ENCODE data around the gene CRYBA2. TPM values are rescaled to one million over a fixed set of nuclear protein-coding genes. Genes with fewer than 3 reads are reported as not detected.

CRYBA2 gene
- total and polyA plus RNA-seq, 2 donors (not counting 3 experiments of a cell fraction or from before 2014, with no cell fraction given), result not detected

DNA sequence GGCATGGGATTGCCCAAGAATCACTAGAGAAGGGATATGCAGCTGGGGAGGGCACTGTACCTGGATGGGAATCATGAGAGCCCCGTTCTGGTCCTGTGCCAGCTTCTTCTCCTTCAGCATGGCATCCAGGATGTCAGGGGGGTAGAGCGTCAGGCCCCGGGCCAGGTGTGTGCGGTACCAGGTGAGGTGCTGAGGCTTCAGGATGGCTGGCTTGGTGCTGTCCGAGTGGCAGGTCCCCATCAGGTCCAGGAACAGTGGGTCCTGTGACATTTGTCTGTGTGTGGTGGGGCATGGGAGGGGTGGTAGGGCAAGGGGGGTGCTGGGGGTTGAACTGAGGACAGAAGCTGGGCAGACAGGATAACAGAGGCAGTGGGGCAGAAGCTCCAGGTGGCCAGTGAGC lies 34.9 kb upstream of the CRYBA2 start:
- no peak overlapping the region for H3K9ac ChIP-seq (replicated peaks; ENCODE audit: extremely low read depth, insufficient read depth, low read length)
- H3K36me3 ChIP-seq (ENCODE audit: control insufficient read depth in 2 of 2, extremely low read depth in 1 of 2, insufficient read depth in 2 of 2, low read length in 2 of 2), result no peaks in the 10 kb centered on the region
- no peak overlapping the region for H3K4me2 ChIP-seq (ENCODE audit: insufficient read depth, low read length)
- CTCF ChIA-PET, result interaction anchor here (0.9 to 9.9 kb wide), 3 partner anchors 48 to 126 kb away, joined by 3 to 418 read pairs (median 5); partner anchors contain the start of gene NHEJ1
- H3K27ac ChIP-seq (ENCODE audit: insufficient read depth, low read depth, low read length), result no peak overlapping the region
- intact Hi-C loops (cut with micrococcal nuclease), result loop anchor here (2.0 kb wide), 1 partner anchor 47 kb away; no protein-coding TSS in a partner anchor
- no peak for FAIRE-seq
- no peaks in the 10 kb centered on the region for H4K20me1 ChIP-seq (replicated peaks; ENCODE audit: control insufficient read depth, extremely low read depth, insufficient read depth, low read length)
- no peaks in the 10 kb centered on the region for H3K79me2 ChIP-seq (ENCODE audit: control insufficient read depth, insufficient read depth, low read length)
- dilution Hi-C loops (cut with MboI; ENCODE audit: extremely low pct_ligation_motif_present, low sequenced_read_pairs), result no loop called here
- POLR2A ChIA-PET, result no interaction called here
- H3K4me1 ChIP-seq (ENCODE audit: control insufficient read depth, extremely low read depth, insufficient read depth, low read length), result no peaks in the 10 kb centered on the region
- TF ChIP-seq MYC (IDR thresholded peaks at IDR 0.05; ENCODE audit: low read depth, low read length) (no peak), EZH2 (IDR thresholded peaks at IDR 0.05; ENCODE audit: borderline replicate concordance, low read depth, low read length, severe bottlenecking) (no peak), POLR2A (IDR thresholded peaks at IDR 0.05; ENCODE audit: low read depth, low read length) (no peak), FOS (IDR thresholded peaks at IDR 0.05; ENCODE audit: borderline replicate concordance, insufficient read depth, low read length) (no peak), GATA2 (IDR thresholded peaks at IDR 0.05; ENCODE audit: insufficient read depth, insufficient read length, low read depth, low read length) (no peak), JUN (IDR thresholded peaks at IDR 0.05; ENCODE audit: borderline replicate concordance, insufficient read depth, insufficient read length, low read depth) (no peak), POLR2AphosphoS5 (IDR thresholded peaks at IDR 0.05; ENCODE audit: insufficient read depth, low read depth, low read length) (no peak)
- TF ChIP-seq, protein P1, sequence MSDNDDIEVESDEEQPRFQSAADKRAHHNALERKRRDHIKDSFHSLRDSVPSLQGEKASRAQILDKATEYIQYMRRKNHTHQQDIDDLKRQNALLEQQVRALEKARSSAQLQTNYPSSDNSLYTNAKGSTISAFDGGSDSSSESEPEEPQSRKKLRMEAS (IDR thresholded peaks at IDR 0.05; ENCODE audit: insufficient read depth, insufficient read length), result no peak
- TF ChIP-seq, protein P2, sequence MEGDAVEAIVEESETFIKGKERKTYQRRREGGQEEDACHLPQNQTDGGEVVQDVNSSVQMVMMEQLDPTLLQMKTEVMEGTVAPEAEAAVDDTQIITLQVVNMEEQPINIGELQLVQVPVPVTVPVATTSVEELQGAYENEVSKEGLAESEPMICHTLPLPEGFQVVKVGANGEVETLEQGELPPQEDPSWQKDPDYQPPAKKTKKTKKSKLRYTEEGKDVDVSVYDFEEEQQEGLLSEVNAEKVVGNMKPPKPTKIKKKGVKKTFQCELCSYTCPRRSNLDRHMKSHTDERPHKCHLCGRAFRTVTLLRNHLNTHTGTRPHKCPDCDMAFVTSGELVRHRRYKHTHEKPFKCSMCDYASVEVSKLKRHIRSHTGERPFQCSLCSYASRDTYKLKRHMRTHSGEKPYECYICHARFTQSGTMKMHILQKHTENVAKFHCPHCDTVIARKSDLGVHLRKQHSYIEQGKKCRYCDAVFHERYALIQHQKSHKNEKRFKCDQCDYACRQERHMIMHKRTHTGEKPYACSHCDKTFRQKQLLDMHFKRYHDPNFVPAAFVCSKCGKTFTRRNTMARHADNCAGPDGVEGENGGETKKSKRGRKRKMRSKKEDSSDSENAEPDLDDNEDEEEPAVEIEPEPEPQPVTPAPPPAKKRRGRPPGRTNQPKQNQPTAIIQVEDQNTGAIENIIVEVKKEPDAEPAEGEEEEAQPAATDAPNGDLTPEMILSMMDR (IDR thresholded peaks at IDR 0.05; ENCODE audit: extremely low read depth in 1 of 2, insufficient read depth in 1 of 2, low read depth in 1 of 2, low read length in 2 of 2), result no peak
- no peaks in the 10 kb centered on the region for H3K9me3 ChIP-seq (replicated peaks; ENCODE audit: control insufficient read depth, insufficient read depth, low read length)
- BruUV-seq (replicated peaks), result no TSS peak
- no peak for DNase-seq (ENCODE audit: low read depth, low spot score)
- peaks cover 3 to 8% of the 10 kb centered on the region in 2 experiments for H3K27me3 ChIP-seq (ENCODE audit: control insufficient read depth in 2 of 2, insufficient read depth in 2 of 2, low read length in 2 of 2)
- no peak overlapping the region for H2AFZ ChIP-seq (ENCODE audit: low read depth, low read length)
- no peaks in the 10 kb centered on the region for H3K9me1 ChIP-seq (replicated peaks; ENCODE audit: control insufficient read depth, extremely low read depth, insufficient read depth, low read length)
- H3K4me3 ChIP-seq (replicated peaks in 1 of 3; ENCODE audit: insufficient read depth in 1 of 3, low read depth in 1 of 3, low read length in 3 of 3), result no peak overlapping the region
